HEK293T (cell line): ENCODE measurements around the gene C6orf118.

Experiments
- BHLHE40 ChIP-seq: fragments of 450-650 bp; IDR thresholded peaks from 2 replicates; pipeline ENCODE4 v1.6.1; 2016; ENCODE audit warnings: mild to moderate bottlenecking, moderate library complexity, borderline replicate concordance
- CTBP1 ChIP-seq: fragments of 450-650 bp; IDR thresholded peaks from 2 replicates; pipeline ENCODE4 v1.6.1; 2016; ENCODE audit warnings: borderline replicate concordance
- ELF4 ChIP-seq: fragments of 450-650 bp; IDR thresholded peaks from 2 replicates; pipeline ENCODE4 v1.6.1; 2017; ENCODE audit warnings: antibody characterized with exemption
- FOXA1 ChIP-seq: fragments of 450-650 bp; IDR thresholded peaks from 2 replicates; pipeline ENCODE4 v1.6.1; 2016; ENCODE audit warnings: mild to moderate bottlenecking
- FOXK2 ChIP-seq: fragments of 450-650 bp; IDR thresholded peaks from 2 replicates; pipeline ENCODE4 v1.6.1; 2016; ENCODE audit warnings: mild to moderate bottlenecking
- NFRKB ChIP-seq: fragments of 450-650 bp; IDR thresholded peaks from 2 replicates; pipeline ENCODE4 v1.6.1; 2016; ENCODE audit warnings: mild to moderate bottlenecking, moderate library complexity
- SP1 ChIP-seq: fragments of 450-650 bp; IDR thresholded peaks from 2 replicates; pipeline ENCODE4 v1.6.1; 2017
- ZNF384 ChIP-seq: fragments of 450-650 bp; IDR thresholded peaks from 2 replicates; pipeline ENCODE4 v1.6.1; 2016

DNA sequence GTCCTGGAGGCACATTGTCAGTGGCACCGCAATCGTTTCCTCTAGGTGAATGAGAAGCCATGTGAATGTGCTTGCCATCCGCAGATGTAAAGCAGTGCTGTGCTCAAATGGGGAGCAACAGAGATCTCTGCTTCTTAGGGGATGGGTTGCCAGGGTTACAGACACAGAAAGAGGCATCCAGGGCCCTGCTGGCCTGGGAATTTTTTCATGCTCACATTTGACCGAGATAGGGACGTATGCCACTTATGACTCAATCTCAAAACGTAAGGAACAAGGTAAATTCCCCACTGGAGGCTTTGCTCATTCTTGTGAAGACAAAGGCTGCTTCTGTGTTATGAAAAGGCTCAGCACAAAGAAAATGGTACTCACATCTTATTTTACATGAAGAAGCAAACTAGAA lies 11.0 kb downstream of the C6orf118 start:
- TF ChIP-seq NFRKB (no peak), ELF4 (no peak), SP1 (no peak), CTBP1 (no peak), ZNF384 (no peak), BHLHE40 (no peak), FOXA1 (no peak), FOXK2 (no peak)
